ENCODE data around the gene SEMA6A. TPM values are rescaled to one million over a fixed set of nuclear protein-coding genes. Genes with fewer than 3 reads are reported as not detected.
A peak's percentile ranks its signal among the peaks of the same experiment; 100 is the strongest.

Gene SEMA6A
- total RNA-seq, 6 experiments from 2014 or later, result 4.5 to 12.0 (median 8.4) TPM

DNA sequence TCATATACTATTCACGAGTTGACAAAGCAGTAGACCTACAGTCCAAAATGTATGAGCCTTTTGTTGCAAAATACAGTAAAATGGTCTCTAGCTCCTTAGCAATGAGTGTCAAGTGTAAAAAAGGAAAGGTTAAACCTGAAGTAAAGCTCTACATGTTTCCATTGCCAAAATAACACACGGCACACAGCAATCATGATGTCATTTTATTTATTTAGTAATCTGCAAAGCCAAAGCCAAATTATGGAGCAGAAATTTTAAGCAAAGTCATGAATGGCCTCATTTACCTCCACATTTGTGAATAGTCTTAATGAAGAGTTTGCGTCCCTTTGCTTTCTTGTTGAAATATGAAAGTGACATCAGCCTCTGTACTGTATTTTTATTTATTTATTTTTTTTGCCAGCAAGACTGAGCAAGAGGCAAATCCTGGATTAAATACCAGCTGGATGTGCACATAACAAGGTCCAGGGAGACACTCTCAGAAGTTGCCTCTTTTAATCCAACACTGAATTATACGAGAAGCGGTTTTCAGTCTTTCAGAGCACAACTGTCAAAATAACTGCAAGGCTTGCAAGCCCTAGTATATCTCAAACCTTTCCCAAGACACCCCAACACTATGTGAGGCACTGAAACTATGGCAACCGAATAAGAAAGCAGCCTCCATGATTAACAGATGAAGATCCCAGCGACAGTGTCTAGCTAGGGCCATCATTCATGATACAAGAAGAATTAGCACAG, 9.7 kb downstream of the SEMA6A start:
- no peak overlapping the region for H3K4me3 ChIP-seq
- intact Hi-C loops (cut with DNase I), result no loop called here
- DNase-seq, result no peak
- H3K9me3 ChIP-seq, result no peaks in the 10 kb centered on the region
- peak in 1 of 4 donors; percentile 32 for ATAC-seq
- no peaks in the 10 kb centered on the region for H3K27me3 ChIP-seq
- H3K4me1 ChIP-seq, result no peaks in the 10 kb centered on the region
- no peaks in the 10 kb centered on the region for H3K36me3 ChIP-seq
- WGBS (ENCODE audit: insufficient coverage, low coverage, low lambda C conversion rate, missing lambda C conversion rate), result 56% methylated on average over 7 of the region's 7 CpGs
- H3K27ac ChIP-seq, result no peak overlapping the region
- TF ChIP-seq POLR2A (IDR thresholded peaks at IDR 0.05) (no peak), CTCF (IDR thresholded peaks at IDR 0.05) (no peak)

DNA sequence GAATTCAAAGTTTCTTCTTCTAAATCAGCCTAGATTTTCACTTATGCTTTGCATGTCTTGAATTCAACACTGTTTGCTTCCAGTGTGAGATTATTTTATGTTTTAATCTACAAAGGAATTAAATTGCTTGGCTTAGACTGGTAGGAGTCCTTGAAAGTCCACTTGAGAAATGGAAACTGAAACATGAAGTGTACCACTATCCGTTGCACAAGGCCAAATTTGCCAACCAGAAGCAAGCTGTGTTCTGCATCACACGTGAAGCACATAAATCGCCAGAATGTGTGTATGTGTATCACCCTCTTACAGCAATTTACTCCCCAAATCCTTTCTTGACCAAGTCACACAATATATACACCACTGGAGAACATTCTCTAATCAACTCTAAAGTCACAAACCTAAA, 10.3 kb downstream of the SEMA6A start:
- ATAC-seq (peak in 2 of 4 donors; percentile 21 to 43), DNase-seq (no peak)
- Histone ChIP-seq H3K27me3 (no peaks in the 10 kb centered on the region), H3K4me3 (no peak overlapping the region), H3K9me3 (no peaks in the 10 kb centered on the region), H3K36me3 (no peaks in the 10 kb centered on the region), H3K4me1 (no peaks in the 10 kb centered on the region), H3K27ac (no peak overlapping the region)
- WGBS (ENCODE audit: insufficient coverage, low coverage, low lambda C conversion rate, missing lambda C conversion rate), result 54% methylated on average over 3 of the region's 3 CpGs
- intact Hi-C loops (cut with DNase I), result no loop called here
- TF ChIP-seq POLR2A (IDR thresholded peaks at IDR 0.05), result no peak

DNA sequence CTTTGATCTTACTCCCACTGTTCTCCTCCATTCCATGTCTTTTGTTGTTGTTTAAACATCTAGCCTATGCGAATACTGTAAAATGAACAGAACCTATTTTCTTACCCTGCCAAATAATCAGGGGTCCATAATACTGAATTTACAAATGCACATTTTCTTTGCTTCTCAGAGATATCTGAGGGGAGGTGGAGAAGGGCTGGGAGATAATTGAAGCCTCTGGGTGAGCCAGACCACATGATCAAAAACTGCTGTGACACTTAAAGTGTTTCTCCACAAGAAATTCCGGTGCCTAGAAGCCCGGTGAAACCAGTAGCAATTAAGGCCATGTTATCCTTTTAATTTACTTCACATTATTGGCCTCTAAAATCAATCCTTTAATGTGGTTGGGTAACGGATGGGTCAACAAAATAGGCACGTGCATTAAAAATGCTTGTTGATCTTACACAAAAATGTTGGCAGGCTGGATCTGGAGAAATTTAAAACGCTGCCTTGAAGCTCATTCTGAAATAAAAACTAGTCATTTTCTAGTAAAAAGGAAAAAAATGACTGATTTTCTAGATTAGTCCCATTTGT, 10.8 kb downstream of the SEMA6A start:
- TF ChIP-seq CTCF (IDR thresholded peaks at IDR 0.05) (no peak), POLR2A (IDR thresholded peaks at IDR 0.05) (no peak)
- Histone ChIP-seq H3K9me3 (no peaks in the 10 kb centered on the region), H3K36me3 (no peaks in the 10 kb centered on the region), H3K27me3 (no peaks in the 10 kb centered on the region), H3K4me1 (no peaks in the 10 kb centered on the region), H3K4me3 (no peak overlapping the region), H3K27ac (no peak overlapping the region)
- 56% methylated on average over 6 of the region's 6 CpGs for WGBS (ENCODE audit: insufficient coverage, low coverage, low lambda C conversion rate, missing lambda C conversion rate)
- DNase-seq, result no peak
- no peak for ATAC-seq
- intact Hi-C loops (cut with DNase I), result no loop called here

DNA sequence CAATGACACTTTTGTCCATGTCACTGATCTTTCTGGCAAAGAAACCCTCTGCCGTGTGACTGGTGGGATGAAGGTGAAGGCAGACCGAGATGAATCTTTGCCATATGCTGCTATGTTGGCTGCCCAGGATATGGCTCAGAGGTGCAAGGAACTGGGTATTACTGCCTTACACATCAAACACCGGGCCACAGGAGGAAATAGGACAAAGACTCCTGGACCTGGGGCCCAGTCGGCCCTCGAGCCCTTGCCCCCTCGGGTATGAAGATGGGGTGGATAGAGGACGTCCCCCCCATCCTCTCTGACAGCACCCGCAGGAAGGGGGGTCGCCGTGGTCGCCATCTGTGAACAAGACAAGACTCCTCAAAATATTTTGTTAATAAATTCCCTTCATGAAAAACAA, 12.0 kb downstream of the SEMA6A start:
- Histone ChIP-seq H3K4me1 (no peaks in the 10 kb centered on the region), H3K27ac (no peak overlapping the region), H3K9me3 (no peaks in the 10 kb centered on the region), H3K27me3 (no peaks in the 10 kb centered on the region), H3K4me3 (no peak overlapping the region), H3K36me3 (no peaks in the 10 kb centered on the region)
- ATAC-seq, result peak in 1 of 4 donors; percentile 24
- intact Hi-C loops (cut with DNase I), result no loop called here
- TF ChIP-seq POLR2A (IDR thresholded peaks at IDR 0.05) (no peak), CTCF (IDR thresholded peaks at IDR 0.05) (no peak)
- WGBS (ENCODE audit: insufficient coverage, low coverage, low lambda C conversion rate, missing lambda C conversion rate), result 59% methylated on average over 6 of the region's 11 CpGs
- DNase-seq, result no peak

DNA sequence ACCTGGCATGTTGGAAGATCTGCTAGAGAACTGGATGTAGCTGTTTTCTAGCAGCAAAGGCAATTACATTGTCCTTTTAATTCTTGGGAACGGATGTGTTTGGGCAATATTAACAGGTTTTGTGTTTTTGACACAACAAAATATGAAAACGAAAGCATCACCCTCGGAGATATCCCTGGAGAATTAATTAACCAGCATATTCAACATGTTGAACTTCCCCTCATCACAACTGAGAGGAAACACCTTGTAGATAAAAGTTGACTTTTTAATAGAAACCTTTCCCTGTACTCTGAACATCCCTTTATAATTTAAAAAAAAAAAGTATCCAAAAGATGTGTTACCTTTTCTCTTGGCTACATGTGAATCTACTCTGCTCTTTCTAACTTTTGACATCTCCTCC, 13.0 kb downstream of the SEMA6A start:
- no peaks in the 10 kb centered on the region for H3K4me1 ChIP-seq
- no peak overlapping the region for H3K27ac ChIP-seq
- 50% methylated on average over 3 of the region's 3 CpGs for WGBS (ENCODE audit: insufficient coverage, low coverage, low lambda C conversion rate, missing lambda C conversion rate)
- H3K4me3 ChIP-seq, result no peak overlapping the region
- intact Hi-C loops (cut with DNase I), result no loop called here
- no peaks in the 10 kb centered on the region for H3K27me3 ChIP-seq
- no peak for DNase-seq
- H3K36me3 ChIP-seq, result no peaks in the 10 kb centered on the region
- TF ChIP-seq POLR2A (IDR thresholded peaks at IDR 0.05) (no peak), CTCF (IDR thresholded peaks at IDR 0.05) (no peak)
- peak in 1 of 4 donors; percentile 33 for ATAC-seq
- no peaks in the 10 kb centered on the region for H3K9me3 ChIP-seq

Measured in right lobe of liver (tissue), 6 donors.